NCI-H2196 (cell line): Measurements from ENCODE around the gene SMG6.
"Not testable (repeated sequence)": the region's sequence is repeated elsewhere in the genome, so short reads cannot be mapped to it uniquely, and the experiment has no call there.

Experiments used
- DNase-seq: peaks from one replicate; lab custom pipeline; 2025; ENCODE audit not compliant: unreplicated experiment; lab: John Stamatoyannopoulos, UW

The SMG6 gene

DNA sequence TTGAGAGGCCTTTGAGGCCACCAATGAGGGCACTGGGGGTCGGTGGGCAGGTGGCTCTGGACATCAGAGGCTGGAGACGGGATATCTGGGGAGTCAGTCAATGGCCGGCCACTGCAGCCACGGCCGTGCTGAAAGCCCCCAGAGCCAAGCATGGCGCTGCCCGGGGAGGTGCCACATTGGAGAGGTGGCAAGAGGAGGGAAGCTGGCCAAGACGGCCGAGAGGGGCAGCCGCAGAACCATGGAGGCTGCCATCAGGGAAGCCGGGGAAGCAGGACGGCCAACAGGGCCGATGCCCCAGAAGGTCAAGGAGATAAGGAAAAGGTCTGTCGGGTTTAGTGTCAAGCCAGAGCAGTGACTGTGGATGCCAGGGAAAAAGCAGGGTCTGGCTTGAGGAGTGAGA, 288.3 kb downstream of the SMG6 start:
- DNase-seq = no peak

DNA sequence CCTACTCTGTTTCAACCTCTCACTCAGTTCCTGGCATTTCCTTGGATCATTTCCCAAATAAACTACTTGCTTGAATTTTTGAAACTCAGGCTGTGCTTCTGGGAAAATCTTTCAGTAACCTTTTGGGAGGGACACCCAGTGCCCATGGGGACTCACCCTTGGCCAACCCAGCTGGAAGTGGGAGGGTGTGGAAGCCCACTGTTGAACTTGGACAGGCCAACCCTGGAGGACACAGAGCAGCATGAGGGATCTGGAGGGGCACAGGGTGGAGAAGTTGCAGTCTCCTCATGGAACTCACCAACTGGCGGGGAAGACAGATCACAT, 289.6 kb downstream of the SMG6 start:
- no peak for DNase-seq

DNA sequence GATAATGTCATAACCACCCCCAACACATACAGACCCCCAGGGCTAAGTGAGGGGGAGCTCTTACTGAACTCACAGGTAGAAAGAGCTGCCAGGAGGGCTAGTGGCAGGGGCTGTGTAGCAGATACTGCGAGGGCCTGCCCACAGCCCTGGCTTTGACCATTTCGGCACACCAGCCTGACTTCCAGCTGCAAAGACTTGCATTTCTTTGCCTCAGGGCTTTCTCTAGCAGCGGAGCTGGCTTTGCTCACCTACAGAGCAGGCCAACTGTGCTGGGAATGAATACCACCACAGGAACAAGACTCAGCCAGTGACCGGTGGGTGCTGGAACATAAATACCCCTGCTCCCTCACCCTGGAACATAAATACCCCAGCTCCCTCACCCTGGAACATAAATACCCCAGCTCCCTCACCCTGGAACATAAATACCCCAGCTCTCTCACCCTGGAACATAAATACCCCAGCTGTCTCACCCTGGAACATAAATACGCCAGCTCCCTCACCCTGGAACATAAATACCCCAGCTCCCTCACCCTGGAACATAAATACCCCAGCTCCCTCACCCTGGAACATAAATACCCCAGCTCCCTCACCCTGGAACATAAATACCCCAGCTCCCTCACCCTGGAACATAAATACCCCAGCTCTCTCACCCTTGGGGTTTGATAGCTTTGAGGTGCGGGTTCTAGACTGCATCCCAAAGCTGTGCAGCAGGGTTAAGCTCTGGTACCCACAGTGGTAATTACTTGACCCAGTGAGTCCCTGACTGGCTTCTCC, 290.2 kb downstream of the SMG6 start:
- DNase-seq = not testable (repeated sequence)

DNA sequence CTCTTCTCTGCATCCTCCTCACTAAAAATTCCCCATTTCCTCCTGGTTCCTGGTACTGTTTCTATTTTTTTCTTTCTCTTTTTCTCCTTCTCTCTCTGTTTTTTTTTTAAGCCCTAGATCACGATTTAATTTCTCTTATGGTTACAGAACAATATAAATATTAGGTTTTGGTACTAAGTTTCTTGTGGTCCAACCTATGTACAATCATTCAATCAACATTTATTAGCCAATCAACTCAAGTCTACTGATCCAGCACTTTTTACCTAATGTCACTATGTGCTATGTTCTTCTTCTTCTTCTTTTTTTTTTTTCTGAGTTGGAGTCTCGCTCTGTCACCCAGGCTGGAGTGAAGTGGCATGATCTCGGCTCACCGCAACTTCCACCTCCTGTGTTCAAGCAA, 291.1 kb downstream of the SMG6 start:
- no peak for DNase-seq

DNA sequence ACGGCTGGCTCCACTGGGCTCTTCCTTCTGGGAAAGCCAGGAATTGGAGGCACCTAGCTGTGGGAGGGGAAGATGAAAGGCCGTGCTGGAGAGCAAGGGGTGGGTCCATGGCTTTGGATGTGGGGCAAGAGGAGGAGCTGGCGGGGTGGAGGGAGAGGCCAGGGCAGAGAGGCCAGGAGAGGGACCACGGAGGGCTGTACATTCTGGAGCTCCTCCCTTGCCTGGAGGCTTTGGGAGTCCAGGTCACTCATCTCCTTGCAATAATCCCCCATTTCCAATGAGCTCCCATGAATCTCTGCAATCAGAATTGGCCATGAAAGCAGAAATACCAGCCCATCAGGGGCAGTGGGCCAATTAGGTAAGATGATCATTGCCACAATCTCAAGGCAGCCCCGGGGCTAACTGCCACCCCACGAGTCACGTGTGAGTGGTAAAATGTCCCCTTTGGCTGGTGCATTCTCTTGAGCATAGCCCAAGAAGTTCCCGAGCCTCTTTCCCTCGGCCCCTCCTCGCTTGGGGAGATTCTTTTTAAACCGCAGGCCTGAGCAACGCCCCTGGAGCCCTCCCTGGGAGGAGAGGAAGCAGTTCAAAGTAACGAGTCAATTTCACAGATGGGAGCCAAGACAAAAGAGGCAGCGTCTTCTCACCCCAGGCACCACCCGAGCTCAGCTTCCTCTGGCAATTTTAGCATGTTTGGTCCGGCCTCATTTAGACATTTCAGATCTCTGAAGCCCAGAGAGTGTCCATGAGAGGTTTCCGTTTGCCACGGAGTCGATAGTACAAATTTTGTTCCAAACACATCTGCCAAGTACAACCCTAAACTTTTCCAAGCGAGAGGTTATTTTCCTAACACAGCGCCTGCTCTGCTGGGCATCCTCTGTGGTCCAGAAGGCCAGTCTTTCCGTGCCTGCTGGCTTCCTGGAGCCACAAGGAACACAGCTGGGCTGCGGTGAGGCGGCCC, 291.9 kb downstream of the SMG6 start:
- peak; percentile 48 for DNase-seq
